ENCODE results near the gene GPD2.

The GPD2 gene

GRCh38 chr2:156541229-156541628, 105.0 kb downstream of the GPD2 start:
- Mint-ChIP-seq H3K4me1 (no peaks in the 10 kb centered on the region), H3K27me3 (ENCODE audit: low read depth, poor library complexity) (peaks cover 4% of the 10 kb centered on the region)

GRCh38 chr2:156541706-156542105, 105.5 kb downstream of the GPD2 start:
- H3K36me3 Mint-ChIP-seq (ENCODE audit: low read depth) = no peaks in the 10 kb centered on the region
- no peaks in the 10 kb centered on the region for H3K9me3 Mint-ChIP-seq
- no peak for DNase-seq
- peaks cover 4% of the 10 kb centered on the region for H3K27me3 Mint-ChIP-seq (ENCODE audit: low read depth, poor library complexity)
- H3K4me3 Mint-ChIP-seq = no peak overlapping the region
- no peak for TF ChIP-seq CTCF (IDR thresholded peaks at IDR 0.05)
- H3K27ac Mint-ChIP-seq = peak overlapping the region; percentile 32
- H3K4me1 Mint-ChIP-seq = no peaks in the 10 kb centered on the region

More at GRCh38 chr2:156541229-156541628, 105.0 kb downstream of the GPD2 start:
- H3K4me3 Mint-ChIP-seq = no peak overlapping the region
- no peak overlapping the region for H3K27ac Mint-ChIP-seq
- no peaks in the 10 kb centered on the region for H3K9me3 Mint-ChIP-seq
- no peak for DNase-seq
- TF ChIP-seq CTCF (IDR thresholded peaks at IDR 0.05) = no peak
- no peaks in the 10 kb centered on the region for H3K36me3 Mint-ChIP-seq (ENCODE audit: low read depth)

- no peaks in the 10 kb centered on the region for H3K9me3 Mint-ChIP-seq
- H3K36me3 Mint-ChIP-seq (ENCODE audit: low read depth) = no peaks in the 10 kb centered on the region
- no peaks in the 10 kb centered on the region for H3K27me3 Mint-ChIP-seq (ENCODE audit: low read depth, poor library complexity)
- DNase-seq = no peak
- no peak for TF ChIP-seq CTCF (IDR thresholded peaks at IDR 0.05)
- H3K4me3 Mint-ChIP-seq = no peak overlapping the region
- H3K27ac Mint-ChIP-seq = no peak overlapping the region
- no peaks in the 10 kb centered on the region for H3K4me1 Mint-ChIP-seq
These were observed 112.2 kb downstream of the GPD2 start for GRCh38 chr2:156548413-156548812.

- no peak for DNase-seq
- no peaks in the 10 kb centered on the region for H3K9me3 Mint-ChIP-seq
- no peak for TF ChIP-seq CTCF (IDR thresholded peaks at IDR 0.05)
- H3K27ac Mint-ChIP-seq = no peak overlapping the region
- peaks cover 15% of the 10 kb centered on the region for H3K36me3 Mint-ChIP-seq (ENCODE audit: low read depth)
- no peak overlapping the region for H3K4me3 Mint-ChIP-seq
- H3K27me3 Mint-ChIP-seq (ENCODE audit: low read depth, poor library complexity) = no peaks in the 10 kb centered on the region
- peaks cover 5% of the 10 kb centered on the region for H3K4me1 Mint-ChIP-seq
These were observed 117.7 kb downstream of the GPD2 start for GRCh38 chr2:156553714-156554442.

- no peaks in the 10 kb centered on the region for H3K9me3 Mint-ChIP-seq
- H3K4me1 Mint-ChIP-seq = no peaks in the 10 kb centered on the region
- DNase-seq = no peak
- H3K4me3 Mint-ChIP-seq = no peak overlapping the region
- H3K36me3 Mint-ChIP-seq (ENCODE audit: low read depth) = peaks cover 18% of the 10 kb centered on the region
- H3K27me3 Mint-ChIP-seq (ENCODE audit: low read depth, poor library complexity) = no peaks in the 10 kb centered on the region
- no peak for TF ChIP-seq CTCF (IDR thresholded peaks at IDR 0.05)
- no peak overlapping the region for H3K27ac Mint-ChIP-seq
These were observed 125.1 kb downstream of the GPD2 start for GRCh38 chr2:156561326-156561725.

- Mint-ChIP-seq H3K27ac (no peak overlapping the region), H3K36me3 (ENCODE audit: low read depth) (peaks cover 18% of the 10 kb centered on the region), H3K9me3 (no peaks in the 10 kb centered on the region), H3K4me1 (no peaks in the 10 kb centered on the region), H3K27me3 (ENCODE audit: low read depth, poor library complexity) (no peaks in the 10 kb centered on the region), H3K4me3 (no peak overlapping the region)
- TF ChIP-seq CTCF (IDR thresholded peaks at IDR 0.05) = no peak
- no peak for DNase-seq
These were observed 125.9 kb downstream of the GPD2 start for GRCh38 chr2:156562124-156562523.
